GM19025 (cell line): ENCODE data around the gene TBC1D24.
"Not testable (repeated sequence)": the region's sequence is repeated elsewhere in the genome, so short reads cannot be mapped to it uniquely, and the experiment has no call there.

ENCODE experiments used
- ATAC-seq: cut with Tn5 transposase; IDR thresholded peaks from one replicate; pipeline ENCODE4 v1.9.1; 2021; ENCODE audit warnings: mild to moderate bottlenecking, low read depth, moderate library complexity; ENCODE audit not compliant: unreplicated experiment

TBC1D24 gene

DNA sequence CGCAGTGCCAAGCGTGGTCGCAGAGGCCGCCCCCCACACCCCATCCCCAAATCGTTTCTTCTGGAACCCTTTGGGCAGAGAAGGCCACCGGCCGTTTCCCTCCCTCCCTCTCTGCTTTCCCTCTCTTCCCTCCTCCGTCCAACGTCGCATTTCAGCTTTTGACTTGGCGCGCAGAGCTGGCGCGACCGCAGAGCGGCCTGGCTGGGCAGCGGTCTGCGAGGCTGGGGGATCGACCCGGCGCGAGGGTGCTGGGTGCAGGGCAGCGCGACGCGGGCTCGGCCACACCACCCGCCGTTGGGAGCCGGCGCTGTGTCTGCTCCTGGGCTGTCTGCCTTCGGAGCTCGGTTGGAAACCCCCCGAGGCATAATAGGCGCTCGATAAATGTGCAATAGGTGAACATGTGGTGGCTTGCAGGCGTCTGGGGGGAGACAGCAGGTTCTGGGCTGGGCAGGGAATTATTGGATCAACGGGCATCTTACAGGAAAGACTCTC lies 6.6 kb upstream of the TBC1D24 start:
- no peak for ATAC-seq

DNA sequence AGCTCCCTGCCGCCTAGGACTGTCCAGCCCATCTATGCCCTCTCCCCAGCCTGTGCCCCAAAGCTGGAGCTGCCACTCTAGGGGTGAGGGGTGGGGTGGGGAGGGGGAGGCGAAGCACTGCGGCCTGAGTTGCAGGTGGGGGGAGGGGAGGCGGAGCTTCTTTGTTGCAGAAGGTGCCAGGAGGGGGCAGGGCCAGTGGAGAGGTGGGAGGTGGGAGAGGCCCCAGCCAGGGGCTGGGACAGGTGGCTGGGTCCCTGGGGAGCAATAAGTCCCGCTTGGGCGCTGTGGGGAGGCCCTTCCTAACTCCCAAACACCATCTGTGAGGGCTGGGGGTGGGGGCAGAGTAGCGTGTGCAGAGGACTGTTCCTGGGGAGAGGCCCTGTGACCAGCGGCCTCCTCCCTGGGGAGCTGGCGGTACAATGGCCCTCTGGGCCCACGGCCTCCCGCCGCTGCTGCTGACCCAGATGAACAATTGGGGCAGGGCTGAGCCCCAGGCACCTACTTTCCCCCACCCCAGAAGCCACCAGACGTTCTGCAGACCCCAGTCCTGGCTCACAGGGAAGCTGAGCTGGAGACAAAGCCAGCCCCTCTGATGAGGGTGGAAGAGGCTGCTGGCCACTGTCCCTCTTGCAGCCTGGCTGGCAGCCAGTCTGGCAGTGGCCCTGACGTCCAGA lies 6.1 kb upstream of the TBC1D24 start:
- ATAC-seq = no peak

DNA sequence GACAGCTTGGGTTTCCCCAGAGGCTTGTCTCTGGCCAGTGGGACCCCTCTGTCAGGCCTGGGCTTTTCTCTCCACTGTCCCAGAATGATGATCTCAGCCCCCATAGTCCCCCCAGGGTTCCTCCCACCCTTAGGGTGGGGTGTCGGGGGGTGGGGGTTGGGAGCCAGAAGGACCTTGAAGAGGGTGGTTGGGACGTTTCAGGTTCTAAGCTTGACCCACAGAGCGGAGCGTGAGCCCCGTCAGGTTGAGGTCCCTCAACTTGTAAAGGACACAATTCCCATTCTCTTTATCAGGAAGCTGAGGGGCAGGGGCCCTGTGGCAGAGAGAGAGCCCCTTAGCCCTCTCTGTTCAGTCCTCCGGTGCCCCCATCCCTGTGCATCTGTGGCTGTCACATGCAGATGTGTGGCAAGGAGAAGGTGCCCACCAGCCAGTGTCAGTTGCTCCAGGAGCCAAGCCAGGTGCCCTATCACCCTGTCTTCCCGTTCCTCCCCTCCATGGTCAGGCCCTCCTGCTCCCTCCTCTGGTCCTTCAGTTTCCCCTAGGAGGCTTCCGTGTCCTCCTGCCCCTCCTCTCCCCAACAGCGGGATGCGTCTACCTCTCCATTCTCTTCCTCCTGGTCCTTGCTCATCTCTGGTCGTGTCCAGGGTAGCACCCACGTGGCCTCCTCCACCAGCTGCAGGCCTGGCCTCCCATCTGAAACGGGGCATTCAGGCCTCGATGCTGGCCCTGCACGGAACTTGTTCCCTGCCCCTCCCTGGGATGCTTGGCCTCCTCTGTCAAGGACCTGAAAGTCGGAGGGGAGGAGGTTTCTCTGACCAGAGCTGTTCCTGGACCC lies 5.3 kb upstream of the TBC1D24 start:
- no peak for ATAC-seq

DNA sequence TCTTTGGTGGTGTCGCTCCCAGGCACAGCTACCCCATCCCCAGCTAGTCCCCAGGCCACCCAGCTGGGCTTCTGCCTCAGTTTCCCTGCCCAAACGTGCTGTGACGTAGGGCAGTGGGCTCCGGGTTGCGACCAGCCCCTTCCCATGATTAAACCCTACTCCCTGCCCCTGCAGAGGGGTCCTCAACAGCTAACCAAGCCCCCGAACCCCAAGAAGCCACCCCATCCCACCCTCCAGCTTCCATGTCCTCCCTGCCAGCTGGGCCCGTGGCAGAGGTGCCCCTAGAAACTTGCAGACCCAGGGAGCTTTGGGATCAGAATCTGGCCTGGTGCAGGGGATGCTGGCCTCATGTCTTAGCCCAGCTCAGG lies 4.7 kb upstream of the TBC1D24 start:
- ATAC-seq = no peak

DNA sequence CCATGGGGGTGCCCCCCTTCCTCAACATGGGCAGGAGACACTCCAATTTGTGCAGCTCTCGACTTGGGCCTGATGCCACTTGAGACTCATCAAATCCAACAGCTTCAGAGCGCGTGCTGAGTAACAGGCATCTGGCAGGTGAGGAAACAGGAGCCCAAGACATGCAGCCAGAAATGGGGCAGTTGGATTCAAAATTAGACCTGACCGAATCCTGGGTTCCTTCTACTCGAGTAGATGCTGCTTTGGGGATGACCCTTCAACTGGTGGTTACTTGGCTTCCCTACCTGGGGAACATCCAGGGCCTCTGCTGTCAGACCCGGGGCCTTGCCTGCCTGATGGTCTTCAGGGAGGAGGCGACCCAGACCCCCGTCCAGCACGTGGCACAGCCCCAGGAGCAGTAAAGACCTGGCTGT lies 4.3 kb upstream of the TBC1D24 start:
- no peak for ATAC-seq

DNA sequence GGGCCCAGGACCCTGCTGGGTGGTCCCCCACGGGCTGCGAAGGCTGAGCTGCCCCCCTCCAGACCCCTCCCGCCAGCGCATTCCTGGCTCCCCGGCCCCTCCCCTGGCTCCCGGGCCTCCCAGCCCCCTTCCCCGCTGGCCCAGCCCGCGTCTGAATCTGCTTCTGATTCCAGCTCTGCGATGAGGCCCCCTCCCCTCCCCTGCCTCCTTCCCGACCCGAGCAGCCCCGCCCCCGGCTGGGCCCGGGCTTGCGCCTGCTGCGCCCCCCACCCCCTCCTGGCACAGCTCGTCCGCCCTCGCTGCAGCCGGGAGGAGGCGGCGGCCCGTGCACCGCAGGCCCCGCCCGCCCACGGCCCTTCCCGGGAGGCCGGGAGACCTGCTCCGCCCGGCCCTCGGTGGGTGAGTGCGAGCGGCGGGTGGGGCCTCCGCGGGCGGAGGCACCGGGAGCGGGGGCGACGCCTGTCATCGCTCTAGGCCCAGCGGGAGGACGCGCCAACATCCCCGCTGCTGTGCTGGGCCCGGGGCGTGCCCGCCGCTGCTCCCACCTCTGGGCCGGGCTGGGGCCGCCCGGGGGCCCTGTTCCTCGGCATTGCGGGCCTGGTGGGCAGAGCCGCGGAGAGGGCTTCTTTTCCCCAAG lies 3.8 kb upstream of the TBC1D24 start, which contains the start of gene NTN3:
Gene NTN3 (plus strand): TSS at position 282 of the 637 bp plus-strand sequence. CDS start 405 bp downstream, outside the sequence.
- ATAC-seq = no peak

DNA sequence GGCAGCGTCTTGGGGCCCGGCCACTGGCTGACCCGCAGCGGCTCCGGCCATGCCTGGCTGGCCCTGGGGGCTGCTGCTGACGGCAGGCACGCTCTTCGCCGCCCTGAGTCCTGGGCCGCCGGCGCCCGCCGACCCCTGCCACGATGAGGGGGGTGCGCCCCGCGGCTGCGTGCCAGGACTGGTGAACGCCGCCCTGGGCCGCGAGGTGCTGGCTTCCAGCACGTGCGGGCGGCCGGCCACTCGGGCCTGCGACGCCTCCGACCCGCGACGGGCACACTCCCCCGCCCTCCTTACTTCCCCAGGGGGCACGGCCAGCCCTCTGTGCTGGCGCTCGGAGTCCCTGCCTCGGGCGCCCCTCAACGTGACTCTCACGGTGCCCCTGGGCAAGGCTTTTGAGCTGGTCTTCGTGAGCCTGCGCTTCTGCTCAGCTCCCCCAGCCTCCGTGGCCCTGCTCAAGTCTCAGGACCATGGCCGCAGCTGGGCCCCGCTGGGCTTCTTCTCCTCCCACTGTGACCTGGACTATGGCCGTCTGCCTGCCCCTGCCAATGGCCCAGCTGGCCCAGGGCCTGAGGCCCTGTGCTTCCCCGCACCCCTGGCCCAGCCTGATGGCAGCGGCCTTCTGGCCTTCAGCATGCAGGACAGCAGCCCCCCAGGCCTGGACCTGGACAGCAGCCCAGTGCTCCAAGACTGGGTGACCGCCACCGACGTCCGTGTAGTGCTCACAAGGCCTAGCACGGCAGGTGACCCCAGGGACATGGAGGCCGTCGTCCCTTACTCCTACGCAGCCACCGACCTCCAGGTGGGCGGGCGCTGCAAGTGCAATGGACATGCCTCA lies 3.1 kb upstream of the TBC1D24 start:
- no peak for ATAC-seq

DNA sequence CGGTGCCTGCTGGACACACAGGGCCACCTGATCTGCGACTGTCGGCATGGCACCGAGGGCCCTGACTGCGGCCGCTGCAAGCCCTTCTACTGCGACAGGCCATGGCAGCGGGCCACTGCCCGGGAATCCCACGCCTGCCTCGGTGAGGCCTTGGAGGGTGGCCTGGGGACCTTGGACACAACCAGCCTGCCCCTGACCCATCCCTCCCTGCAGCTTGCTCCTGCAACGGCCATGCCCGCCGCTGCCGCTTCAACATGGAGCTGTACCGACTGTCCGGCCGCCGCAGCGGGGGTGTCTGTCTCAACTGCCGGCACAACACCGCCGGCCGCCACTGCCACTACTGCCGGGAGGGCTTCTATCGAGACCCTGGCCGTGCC lies 2.5 kb upstream of the TBC1D24 start:
- no peak for ATAC-seq

DNA sequence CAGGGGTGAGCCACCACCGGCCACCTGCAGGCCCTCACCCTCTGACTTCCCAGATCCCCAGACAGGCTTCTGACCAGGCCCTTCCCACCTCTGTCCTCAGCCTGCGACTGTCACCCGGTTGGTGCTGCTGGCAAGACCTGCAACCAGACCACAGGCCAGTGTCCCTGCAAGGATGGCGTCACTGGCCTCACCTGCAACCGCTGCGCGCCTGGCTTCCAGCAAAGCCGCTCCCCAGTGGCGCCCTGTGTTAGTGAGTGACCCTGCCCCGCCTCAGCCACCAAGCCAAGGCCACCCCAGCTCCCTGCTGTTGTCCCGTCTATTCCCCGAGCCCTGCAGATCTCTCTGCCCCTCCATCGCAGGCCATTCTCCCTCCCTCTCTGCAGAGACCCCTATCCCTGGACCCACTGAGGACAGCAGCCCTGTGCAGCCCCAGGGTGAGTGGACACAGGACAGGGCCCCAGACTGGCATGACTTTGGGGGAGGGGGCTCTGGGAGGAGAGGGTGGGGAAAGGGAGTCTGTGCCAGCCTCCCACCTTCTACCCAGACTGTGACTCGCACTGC lies 2.0 kb upstream of the TBC1D24 start:
- no peak for ATAC-seq

DNA sequence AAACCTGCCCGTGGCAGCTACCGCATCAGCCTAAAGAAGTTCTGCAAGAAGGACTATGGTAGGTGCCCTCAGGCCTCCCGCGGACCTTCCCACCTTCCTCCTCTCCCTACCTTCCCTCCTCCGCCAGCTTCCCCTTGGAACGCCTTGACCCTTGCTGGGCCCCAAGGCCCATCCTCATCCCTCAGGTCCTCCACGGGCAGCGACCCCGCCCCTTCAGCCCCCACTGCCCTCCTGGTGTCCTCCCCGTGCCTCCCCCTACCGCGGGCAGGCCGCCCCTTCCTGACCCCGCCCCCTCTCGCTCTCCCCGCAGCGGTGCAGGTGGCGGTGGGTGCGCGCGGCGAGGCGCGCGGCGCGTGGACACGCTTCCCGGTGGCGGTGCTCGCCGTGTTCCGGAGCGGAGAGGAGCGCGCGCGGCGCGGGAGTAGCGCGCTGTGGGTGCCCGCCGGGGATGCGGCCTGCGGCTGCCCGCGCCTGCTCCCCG lies 1.4 kb upstream of the TBC1D24 start:
- ATAC-seq = no peak

DNA sequence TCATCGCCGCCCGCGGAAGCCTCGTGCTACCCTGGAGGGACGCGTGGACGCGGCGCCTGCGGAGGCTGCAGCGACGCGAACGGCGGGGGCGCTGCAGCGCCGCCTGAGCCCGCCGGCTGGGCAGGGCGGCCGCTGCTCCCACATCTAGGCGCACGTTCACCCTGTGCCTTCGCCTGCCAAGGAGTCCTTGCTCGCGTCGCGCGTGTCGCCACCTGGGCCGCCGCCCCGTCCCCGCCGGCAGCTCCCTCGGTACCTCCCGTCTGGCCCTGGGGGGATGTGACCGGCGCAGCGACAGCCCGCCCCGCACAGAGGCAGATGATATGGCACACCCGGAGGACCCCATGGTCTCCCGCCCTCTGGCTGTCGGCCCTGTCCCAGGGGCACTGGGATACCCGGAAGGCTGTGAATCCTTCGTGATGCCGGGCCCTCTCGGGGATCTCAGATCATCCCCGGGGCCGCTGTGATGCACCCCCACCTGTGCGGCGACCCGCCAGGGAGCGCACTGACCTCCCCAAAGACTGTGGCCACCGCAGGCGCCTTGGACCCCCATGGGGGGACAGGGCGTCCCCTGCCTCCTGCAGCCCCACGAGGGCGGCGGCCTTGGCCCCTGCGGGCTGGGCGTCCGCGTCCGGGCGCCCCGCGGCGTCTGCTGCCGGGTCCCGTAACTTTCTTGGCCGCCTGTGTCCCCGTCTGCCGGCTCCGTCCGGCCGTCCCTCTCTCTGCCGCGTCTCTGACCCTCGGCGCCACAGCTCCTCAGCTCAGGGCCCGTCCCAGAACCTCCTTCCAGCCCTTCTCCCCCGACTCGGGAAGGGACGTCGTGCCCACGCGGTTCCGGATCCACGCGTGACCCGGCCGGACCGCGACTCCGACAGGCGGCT lies 689 bp upstream of the TBC1D24 start:
- peak; percentile 10 for ATAC-seq

DNA sequence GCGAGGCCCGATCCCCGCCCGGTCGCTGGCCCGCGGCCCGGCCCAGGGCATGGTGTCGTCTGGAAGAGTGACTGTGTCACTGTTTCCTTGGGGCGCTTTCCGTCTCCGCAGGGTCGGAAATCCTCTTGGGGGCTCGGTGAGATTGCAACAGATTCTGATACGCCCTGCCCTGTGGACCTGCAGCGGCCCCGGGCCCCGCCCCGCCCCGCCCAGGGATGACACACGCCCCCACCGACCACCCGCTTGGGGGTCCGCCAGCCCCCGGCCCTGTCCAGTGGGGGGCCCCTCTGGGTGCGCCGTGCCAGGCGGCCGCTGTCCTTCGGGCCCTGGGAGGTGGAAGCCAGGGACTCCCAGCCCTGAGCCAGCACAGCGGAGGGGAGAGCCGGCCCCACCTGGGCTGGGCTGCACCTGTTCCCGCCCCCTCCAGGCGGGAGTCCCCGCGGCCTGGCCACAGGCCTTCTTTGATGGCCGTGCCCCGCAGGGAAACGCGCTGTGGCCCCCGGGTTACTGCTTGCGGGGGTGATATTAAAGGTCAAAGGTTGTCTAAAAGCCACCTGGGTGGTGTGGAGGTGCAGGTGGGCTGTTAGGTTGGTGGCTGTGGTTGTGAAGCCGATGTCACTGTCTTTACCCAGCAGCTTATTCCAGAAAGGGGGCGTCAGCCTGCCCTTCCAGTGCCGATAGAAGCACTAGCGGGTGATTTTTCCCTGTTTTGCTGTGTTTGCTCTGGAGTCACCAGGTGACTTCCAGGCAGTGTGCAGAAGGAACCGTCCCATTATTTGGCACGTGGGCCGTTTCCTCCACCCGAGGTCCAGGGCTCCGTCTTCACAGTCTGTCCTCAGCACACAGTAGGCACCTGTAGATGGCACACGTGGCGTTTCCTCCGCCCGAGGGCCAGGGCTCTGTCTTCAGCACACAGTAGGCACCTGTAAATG lies 752 bp downstream of the TBC1D24 start:
- ATAC-seq = no peak

DNA sequence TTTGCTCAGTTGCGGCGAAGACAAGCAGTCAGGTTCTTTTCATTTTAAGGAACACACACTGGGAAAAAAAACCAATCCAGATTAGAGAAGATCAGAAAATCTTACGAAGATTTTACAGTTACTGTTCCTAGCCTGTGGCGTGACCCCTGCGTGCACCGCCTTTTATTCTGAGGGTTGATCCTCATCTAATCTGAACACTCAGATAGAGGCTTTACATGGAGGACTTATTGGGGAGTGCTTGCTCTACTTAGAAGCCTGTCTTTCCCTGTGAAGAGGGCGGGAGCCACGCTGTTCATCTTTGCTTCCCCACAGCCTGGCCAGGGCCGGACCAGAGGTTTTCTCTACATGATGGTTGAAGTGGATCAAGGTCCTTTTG lies 1.4 kb downstream of the TBC1D24 start:
- no peak for ATAC-seq

DNA sequence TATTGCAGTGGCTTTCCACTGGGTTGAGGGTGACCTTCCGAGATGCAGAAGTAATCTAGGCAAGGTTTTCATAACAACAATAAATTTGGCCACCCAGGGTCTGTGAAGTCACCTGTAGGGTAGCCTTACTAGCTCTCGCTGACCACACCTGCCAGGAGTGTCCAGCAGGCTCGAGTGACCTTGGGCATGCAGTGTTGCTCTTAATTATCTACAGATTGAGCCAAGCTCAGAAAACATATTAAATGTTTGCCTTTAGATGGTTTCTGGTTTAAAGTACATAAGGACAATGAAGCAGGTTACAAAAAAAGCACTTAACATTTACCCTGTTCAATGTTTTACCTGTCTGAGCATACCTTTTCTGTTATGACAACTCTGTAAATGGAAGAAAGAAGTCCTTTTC lies 1.8 kb downstream of the TBC1D24 start:
- ATAC-seq = no peak

DNA sequence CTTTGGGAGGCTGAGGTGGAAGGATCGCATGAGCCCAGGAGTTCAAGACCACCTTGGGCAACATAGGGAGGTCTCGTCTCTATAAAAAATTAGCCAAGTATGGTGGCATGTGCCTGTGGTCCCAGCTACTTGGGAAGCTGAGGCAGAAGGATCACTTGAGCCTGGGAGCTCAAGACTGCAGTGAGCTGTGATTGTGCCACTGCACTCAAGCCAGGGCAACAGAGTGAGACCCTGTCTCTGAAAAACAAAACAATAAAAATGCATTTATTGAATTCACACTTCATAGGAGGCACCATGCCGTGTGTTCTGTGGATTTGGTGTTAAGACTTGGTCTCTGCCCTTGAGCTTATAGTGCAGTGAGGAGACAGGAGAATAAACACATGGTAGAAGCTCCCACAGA lies 2.4 kb downstream of the TBC1D24 start:
- ATAC-seq = no peak

DNA sequence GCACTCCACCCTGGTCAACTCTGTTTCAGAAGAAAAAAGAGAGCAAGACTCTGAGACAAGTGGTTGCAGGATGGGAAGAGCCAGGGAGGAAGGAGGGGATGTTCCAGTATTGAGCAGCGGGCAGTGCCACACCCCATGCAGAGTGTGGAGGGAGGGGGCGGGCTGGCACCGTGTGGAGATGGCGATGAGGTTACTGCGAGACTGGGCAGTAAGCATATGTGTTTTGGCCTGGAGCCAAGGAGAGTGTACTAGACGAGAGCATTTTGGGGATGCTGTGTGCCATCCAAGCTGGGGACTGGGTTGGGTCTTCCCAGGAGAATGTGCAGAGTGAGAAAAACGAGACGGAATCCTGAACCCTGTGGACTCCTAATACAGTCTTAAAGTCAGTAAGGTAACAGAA lies 3.4 kb downstream of the TBC1D24 start:
- ATAC-seq = no peak

DNA sequence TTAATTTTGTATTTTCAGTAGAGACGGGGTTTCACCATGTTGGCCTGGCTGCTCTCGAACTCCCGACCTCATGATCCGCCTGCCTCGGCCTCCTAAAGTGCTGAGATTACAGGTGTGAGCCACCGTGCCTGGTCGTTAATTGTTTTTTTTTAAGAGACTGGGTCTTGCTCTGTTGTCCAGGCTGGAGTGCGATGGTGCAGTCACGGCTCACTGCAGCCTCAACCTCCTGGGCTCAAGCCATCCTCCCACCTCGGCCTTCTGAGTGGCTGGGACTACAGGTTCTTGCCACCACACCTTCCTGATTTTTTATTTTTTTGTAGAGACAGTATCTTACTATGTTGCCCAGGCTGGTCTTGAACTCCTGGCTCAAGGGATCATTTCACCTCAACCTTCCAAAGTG lies 5.1 kb downstream of the TBC1D24 start:
- ATAC-seq = not testable (repeated sequence)

DNA sequence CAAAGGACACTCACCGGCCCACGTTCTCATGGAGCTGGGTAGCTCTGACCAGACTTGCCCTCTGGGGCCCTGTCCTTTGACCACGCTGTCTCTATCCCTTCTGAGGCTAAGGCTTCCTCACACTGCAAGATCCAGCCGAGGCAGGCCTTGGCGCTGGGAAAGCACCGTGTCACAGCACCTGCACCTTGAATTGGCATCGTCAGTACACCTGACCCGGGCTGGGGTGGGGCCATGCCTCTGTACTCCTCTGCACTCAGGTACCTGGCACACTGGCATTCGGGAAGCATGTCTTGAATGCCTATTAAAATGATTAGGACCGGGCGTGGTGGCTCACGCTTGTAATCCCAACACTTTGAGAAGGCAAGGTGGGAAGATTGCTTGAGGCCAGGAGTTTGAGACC lies 6.0 kb downstream of the TBC1D24 start:
- no peak for ATAC-seq
